Esophagus (tissue), 2 donors: Measurements from ENCODE around the gene DNAAF8. TPM values are rescaled to one million over a fixed set of nuclear protein-coding genes. Genes with fewer than 3 reads are reported as not detected.
"Not testable (repeated sequence)": the region's sequence is repeated elsewhere in the genome, so short reads cannot be mapped to it uniquely, and the experiment has no call there.

ENCODE experiments used
- H3K27ac ChIP-seq, 2 donors: one replicate each; pipeline ENCODE4 v1.5.1; 2013; ENCODE audit warnings: low read depth in 2 of 2, mild to moderate bottlenecking in 2 of 2, inconsistent platforms in 1 of 2, low read length in 1 of 2, moderate library complexity in 1 of 2
- H3K27me3 ChIP-seq, 2 donors: one replicate each; pipeline ENCODE4 v1.6.1; 2013; ENCODE audit warnings: low read length in 2 of 2, control low read depth in 1 of 2, mild to moderate bottlenecking in 1 of 2; ENCODE audit not compliant: insufficient read depth in 2 of 2, control insufficient read depth in 1 of 2
- H3K36me3 ChIP-seq, 2 donors: one replicate each; pipeline ENCODE4 v1.6.1; 2013; ENCODE audit warnings: low read length in 1 of 2; ENCODE audit not compliant: control insufficient read depth in 2 of 2, insufficient read depth in 2 of 2
- H3K4me1 ChIP-seq, 2 donors: one replicate each; pipeline ENCODE4 v1.6.1; 2013; ENCODE audit warnings: low read length in 1 of 2; ENCODE audit not compliant: control insufficient read depth in 2 of 2, insufficient read depth in 2 of 2
- H3K4me3 ChIP-seq, 2 donors: one replicate each; pipeline ENCODE4 v1.5.1; 2013; ENCODE audit warnings: low read length in 2 of 2, mild to moderate bottlenecking in 2 of 2, low read depth in 1 of 2, moderate library complexity in 1 of 2
- H3K9me3 ChIP-seq, 2 donors: one replicate each; pipeline ENCODE4 v1.6.1; 2013; ENCODE audit warnings: mild to moderate bottlenecking in 2 of 2, low read depth in 1 of 2, low read length in 1 of 2, moderate library complexity in 1 of 2; ENCODE audit not compliant: control insufficient read depth in 2 of 2, insufficient read depth in 1 of 2
- WGBS, 2 donors: extraction: QIAGEN DNeasy Blood & Tissue Kit; methylation state at CpG; one replicate each; pipeline ENCODE4 v1.1.7; 2013; 5-methylcytosine and 5-hydroxymethylcytosine counted together
- polyA plus RNA-seq, 2 donors: library from polyadenylated mRNA; stranded (reverse); fragments of 200-250 nt; gene quantifications; one replicate each; pipeline ENCODE4 v1.2.3, GENCODE V29; 2013
- donor health status: healthy with polysubstance abuse.
- donor health status: Bipolar disorder and iron deficiency.

The DNAAF8 gene
- polyA plus RNA-seq, 2 donors: 0.39 to 0.81 TPM

- WGBS, 2 donors: 86% methylated on average over 5 of the region's 5 CpGs
- H3K36me3 ChIP-seq: no peaks in the 10 kb centered on the region
- H3K27ac ChIP-seq: no peak overlapping the region
- H3K4me3 ChIP-seq: no peak overlapping the region
- H3K27me3 ChIP-seq: no peaks in the 10 kb centered on the region
- H3K4me1 ChIP-seq: peaks cover 0 to 3% of the 10 kb centered on the region in 2 donors
- H3K9me3 ChIP-seq: no peaks in the 10 kb centered on the region
These were observed 38.0 kb downstream of the DNAAF8 start for GRCh38 chr16:4772351-4772750.

- Histone ChIP-seq H3K4me3 (no peak overlapping the region), H3K27ac (no peak overlapping the region)
- WGBS, 2 donors: 61 to 78% methylated on average over 10 to 13 of the region's 13 CpGs
These were observed 40.7 kb downstream of the DNAAF8 start for GRCh38 chr16:4775005-4775404.

GRCh38 chr16:4776141-4776705 lies 41.9 kb downstream of the DNAAF8 start:
- WGBS, 2 donors: 92 to 96% methylated on average over 2 of the region's 2 CpGs
- no peaks in the 10 kb centered on the region for H3K4me1 ChIP-seq
- H3K36me3 ChIP-seq: no peaks in the 10 kb centered on the region
- no peak overlapping the region for H3K4me3 ChIP-seq
- no peak overlapping the region for H3K27ac ChIP-seq
- no peaks in the 10 kb centered on the region for H3K9me3 ChIP-seq
- H3K27me3 ChIP-seq: no peaks in the 10 kb centered on the region

More at GRCh38 chr16:4775005-4775404, 40.7 kb downstream of the DNAAF8 start:
- no peaks in the 10 kb centered on the region for H3K36me3 ChIP-seq
- H3K27me3 ChIP-seq: no peaks in the 10 kb centered on the region
- H3K4me1 ChIP-seq: no peaks in the 10 kb centered on the region
- no peaks in the 10 kb centered on the region for H3K9me3 ChIP-seq

GRCh38 chr16:4777339-4778049 lies 43.2 kb downstream of the DNAAF8 start:
- Histone ChIP-seq H3K4me1 (no peaks in the 10 kb centered on the region), H3K4me3 (no peak overlapping the region), H3K9me3 (no peaks in the 10 kb centered on the region), H3K36me3 (no peaks in the 10 kb centered on the region), H3K27ac (no peak overlapping the region), H3K27me3 (no peaks in the 10 kb centered on the region)
- 85 to 86% methylated on average over 17 of the region's 17 CpGs for WGBS, 2 donors

- Histone ChIP-seq H3K9me3 (no peaks in the 10 kb centered on the region), H3K27ac (no peak overlapping the region), H3K36me3 (no peaks in the 10 kb centered on the region), H3K4me1 (no peaks in the 10 kb centered on the region), H3K4me3 (no peak overlapping the region), H3K27me3 (no peaks in the 10 kb centered on the region)
- WGBS, 2 donors: 88 to 90% methylated on average over 5 of the region's 5 CpGs
These were observed 43.7 kb downstream of the DNAAF8 start for GRCh38 chr16:4778050-4778392.

GRCh38 chr16:4780235-4780634 lies 45.9 kb downstream of the DNAAF8 start:
- no peak overlapping the region for H3K27ac ChIP-seq
- H3K4me3 ChIP-seq: no peak overlapping the region
- H3K27me3 ChIP-seq: no peaks in the 10 kb centered on the region
- H3K4me1 ChIP-seq: no peaks in the 10 kb centered on the region
- H3K9me3 ChIP-seq: no peaks in the 10 kb centered on the region
- WGBS, 2 donors: 70 to 73% methylated on average over 4 of the region's 4 CpGs
- no peaks in the 10 kb centered on the region for H3K36me3 ChIP-seq

- WGBS, 2 donors: 89 to 90% methylated on average over 23 to 25 of the region's 25 CpGs
These were observed 49.1 kb downstream of the DNAAF8 start for GRCh38 chr16:4783251-4783950.

GRCh38 chr16:4783951-4784336 lies 49.6 kb downstream of the DNAAF8 start:
- 76 to 78% methylated on average over 16 of the region's 16 CpGs for WGBS, 2 donors
- H3K27ac ChIP-seq: no peak overlapping the region
- H3K36me3 ChIP-seq: no peaks in the 10 kb centered on the region
- no peaks in the 10 kb centered on the region for H3K4me1 ChIP-seq
- no peak overlapping the region for H3K4me3 ChIP-seq
- no peaks in the 10 kb centered on the region for H3K27me3 ChIP-seq
- H3K9me3 ChIP-seq: no peaks in the 10 kb centered on the region

More at GRCh38 chr16:4783251-4783950, 49.1 kb downstream of the DNAAF8 start:
- Histone ChIP-seq H3K9me3 (no peaks in the 10 kb centered on the region), H3K4me1 (no peaks in the 10 kb centered on the region), H3K27ac (no peak overlapping the region), H3K27me3 (no peaks in the 10 kb centered on the region), H3K36me3 (no peaks in the 10 kb centered on the region), H3K4me3 (no peak overlapping the region)

- H3K36me3 ChIP-seq, H3K4me1 ChIP-seq, H3K27ac ChIP-seq, H3K4me3 ChIP-seq, H3K9me3 ChIP-seq, H3K27me3 ChIP-seq: not testable (repeated sequence)
- WGBS, 2 donors: 89% methylated on average over 14 of the region's 14 CpGs
These were observed 50.2 kb downstream of the DNAAF8 start for GRCh38 chr16:4784444-4784987.
